ENCODE results near the gene TMEM266.

DNA sequence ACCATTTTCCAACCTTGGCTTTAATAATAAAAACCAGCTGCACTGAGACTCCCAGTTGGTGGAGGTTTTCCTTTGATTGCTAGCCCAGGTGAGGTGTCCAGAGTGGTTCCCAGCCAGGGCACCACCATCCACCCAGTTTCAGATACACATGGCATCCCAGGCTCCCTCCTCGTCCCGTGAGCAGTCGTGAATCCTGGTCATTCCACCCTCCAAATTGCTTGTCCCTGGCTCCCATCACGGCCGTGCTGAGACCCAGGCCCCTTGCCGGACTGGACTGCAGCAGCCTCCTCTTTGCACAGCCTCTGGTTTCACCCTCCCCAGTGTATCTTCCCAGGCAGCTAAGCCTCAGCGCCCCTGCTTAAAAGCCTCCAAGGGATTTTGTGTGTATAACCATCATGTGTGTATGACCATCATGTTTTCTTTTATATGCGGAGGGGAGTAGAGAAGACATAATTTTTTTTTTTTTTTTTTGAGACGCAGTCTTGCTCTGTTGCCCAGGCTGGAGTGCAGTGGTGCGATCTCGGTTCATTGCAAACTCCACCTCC, 145.2 kb downstream of the TMEM266 start:
- TF ChIP-seq MAZ (IDR thresholded peaks at IDR 0.05; ENCODE audit: borderline replicate concordance, low read depth, low read length) (no peak), POLR2A (IDR thresholded peaks at IDR 0.05; ENCODE audit: low read depth, low read length) (no peak), SMC3 (IDR thresholded peaks at IDR 0.05; ENCODE audit: low read depth, low read length) (no peak), NFE2L2 (IDR thresholded peaks at IDR 0.05; ENCODE audit: low read depth, low read length) (no peak), RAD21 (IDR thresholded peaks at IDR 0.05; ENCODE audit: low read length) (no peak), BHLHE40 (IDR thresholded peaks at IDR 0.05; ENCODE audit: low read depth, low read length) (no peak), FOS (IDR thresholded peaks at IDR 0.05; ENCODE audit: low read depth, low read length) (no peak)
- TF ChIP-seq, protein P1, sequence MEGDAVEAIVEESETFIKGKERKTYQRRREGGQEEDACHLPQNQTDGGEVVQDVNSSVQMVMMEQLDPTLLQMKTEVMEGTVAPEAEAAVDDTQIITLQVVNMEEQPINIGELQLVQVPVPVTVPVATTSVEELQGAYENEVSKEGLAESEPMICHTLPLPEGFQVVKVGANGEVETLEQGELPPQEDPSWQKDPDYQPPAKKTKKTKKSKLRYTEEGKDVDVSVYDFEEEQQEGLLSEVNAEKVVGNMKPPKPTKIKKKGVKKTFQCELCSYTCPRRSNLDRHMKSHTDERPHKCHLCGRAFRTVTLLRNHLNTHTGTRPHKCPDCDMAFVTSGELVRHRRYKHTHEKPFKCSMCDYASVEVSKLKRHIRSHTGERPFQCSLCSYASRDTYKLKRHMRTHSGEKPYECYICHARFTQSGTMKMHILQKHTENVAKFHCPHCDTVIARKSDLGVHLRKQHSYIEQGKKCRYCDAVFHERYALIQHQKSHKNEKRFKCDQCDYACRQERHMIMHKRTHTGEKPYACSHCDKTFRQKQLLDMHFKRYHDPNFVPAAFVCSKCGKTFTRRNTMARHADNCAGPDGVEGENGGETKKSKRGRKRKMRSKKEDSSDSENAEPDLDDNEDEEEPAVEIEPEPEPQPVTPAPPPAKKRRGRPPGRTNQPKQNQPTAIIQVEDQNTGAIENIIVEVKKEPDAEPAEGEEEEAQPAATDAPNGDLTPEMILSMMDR (conservative IDR thresholded peaks at IDR 0.05; ENCODE audit: low read depth, low read length): no peak
- TF ChIP-seq, protein P2, sequence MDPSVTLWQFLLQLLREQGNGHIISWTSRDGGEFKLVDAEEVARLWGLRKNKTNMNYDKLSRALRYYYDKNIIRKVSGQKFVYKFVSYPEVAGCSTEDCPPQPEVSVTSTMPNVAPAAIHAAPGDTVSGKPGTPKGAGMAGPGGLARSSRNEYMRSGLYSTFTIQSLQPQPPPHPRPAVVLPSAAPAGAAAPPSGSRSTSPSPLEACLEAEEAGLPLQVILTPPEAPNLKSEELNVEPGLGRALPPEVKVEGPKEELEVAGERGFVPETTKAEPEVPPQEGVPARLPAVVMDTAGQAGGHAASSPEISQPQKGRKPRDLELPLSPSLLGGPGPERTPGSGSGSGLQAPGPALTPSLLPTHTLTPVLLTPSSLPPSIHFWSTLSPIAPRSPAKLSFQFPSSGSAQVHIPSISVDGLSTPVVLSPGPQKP (IDR thresholded peaks at IDR 0.05; ENCODE audit: borderline replicate concordance, low read depth, low read length): no peak
